GM12891 (cell line): Measurements from ENCODE around the gene DDX46.

Experiments
- PAX5 ChIP-seq: IDR thresholded peaks from 2 replicates; pipeline ENCODE4 v1.6.1; 2011; ENCODE audit warnings: low read length, moderate library complexity, mild to moderate bottlenecking; ENCODE audit not compliant: insufficient read depth, severe bottlenecking
- POLR2A ChIP-seq: IDR thresholded peaks from 2 replicates; pipeline ENCODE4 v1.6.1; 2011; ENCODE audit warnings: low read depth, low read length, control low read depth
- POLR2AphosphoS5 ChIP-seq: IDR thresholded peaks from 2 replicates; pipeline ENCODE4 v1.6.1; 2011; ENCODE audit warnings: low read depth, low read length, control low read depth
- SPI1 ChIP-seq: IDR thresholded peaks from 2 replicates; pipeline ENCODE4 v1.6.1; 2011; ENCODE audit warnings: low read depth, low read length, control low read depth
- TAF1 ChIP-seq: IDR thresholded peaks from 2 replicates; pipeline ENCODE4 v1.6.1; 2011; ENCODE audit warnings: low read depth, low read length, control low read depth

- TF ChIP-seq POLR2AphosphoS5 (no peak), TAF1 (no peak), SPI1 (no peak), POLR2A (no peak), PAX5 (no peak)
Observed at GRCh38 chr5:134794082-134794481, 35.5 kb downstream of the DDX46 start.
